Right atrium auricular region (tissue), 2 donors: Measurements from ENCODE around the gene PCDHB10. TPM values are rescaled to one million over a fixed set of nuclear protein-coding genes. Genes with fewer than 3 reads are reported as not detected.
"Not testable (repeated sequence)": the region's sequence is repeated elsewhere in the genome, so short reads cannot be mapped to it uniquely, and the experiment has no call there.

Source experiments
- DNase-seq: peaks from one replicate; pipeline ENCODE4 v3.0.0-alpha.2; 2019; ENCODE audit warnings: low spot score
- H3K27ac ChIP-seq, 2 donors: fragments of 200-600 bp; sonication (generic); 1 replicate in 1 of 2; 2 replicates in 1 of 2; pipeline ENCODE4 v1.5.1; 2016 to 2019
- H3K27me3 ChIP-seq, 2 donors: fragments of 200-600 bp; sonication (generic); one replicate each; pipeline versions ENCODE4 v1.5.1 to v1.6.0; 2017 to 2019
- H3K36me3 ChIP-seq: fragments of 200-600 bp; sonication (generic); one replicate; pipeline ENCODE4 v1.5.1; 2016
- H3K4me1 ChIP-seq, 2 donors: fragments of 200-600 bp; sonication (generic); one replicate each; pipeline versions ENCODE4 v1.5.1 to v1.6.0; 2017 to 2019
- H3K4me3 ChIP-seq, 2 donors: fragments of 200-600 bp; sonication (generic); 1 replicate in 1 of 2; 2 replicates in 1 of 2; pipeline ENCODE4 v1.5.1; 2017 to 2019; ENCODE audit warnings: mild to moderate bottlenecking in 1 of 2, moderate library complexity in 1 of 2
- H3K9me3 ChIP-seq, 2 donors: fragments of 200-600 bp; sonication (generic); one replicate each; pipeline ENCODE4 v1.5.1; 2019
- CTCF ChIP-seq, 2 donors: fragments of 200-600 bp; sonication (generic); IDR thresholded peaks; one replicate each; pipeline ENCODE4 v1.5.1; 2019; ENCODE audit warnings: antibody characterized with exemption in 2 of 2
- total RNA-seq, 2 donors: library from RNA; depleted of rRNA; stranded (reverse); fragments of >200 nt; gene quantifications; one replicate each; pipeline ENCODE4 v1.1.0, GENCODE V29; 2016

The PCDHB10 gene
- total RNA-seq, 2 donors from 2014 or later = 2.0 to 2.5 TPM

GRCh38 chr5:141196363-141196762 lies 4.2 kb downstream of the PCDHB10 start:
- no peak for DNase-seq
- TF ChIP-seq CTCF (IDR thresholded peaks at IDR 0.05) = no peak
- H3K36me3 ChIP-seq = no peaks in the 10 kb centered on the region
- no peaks in the 10 kb centered on the region for H3K27me3 ChIP-seq
- no peak overlapping the region for H3K27ac ChIP-seq
- H3K4me3 ChIP-seq = no peak overlapping the region
- H3K4me1 ChIP-seq = no peaks in the 10 kb centered on the region
- peaks cover 10 to 93% of the 10 kb centered on the region in 2 donors for H3K9me3 ChIP-seq

GRCh38 chr5:141199359-141200235 lies 7.4 kb downstream of the PCDHB10 start, which contains the start of gene PCDHB11:
PCDHB11 (plus strand) TSS chr5:141199627; CDS start chr5:141199775, 148 bp downstream.
- H3K27ac ChIP-seq = no peak within 1 kb of the TSS
- H3K36me3 ChIP-seq = no peaks in the 10 kb centered on the region
- H3K4me3 ChIP-seq = no peak within 1 kb of the TSS
- no peaks in the 10 kb centered on the region for H3K27me3 ChIP-seq
- no peaks in the 10 kb centered on the region for H3K4me1 ChIP-seq
- no peak for DNase-seq
- H3K9me3 ChIP-seq = peaks cover 10 to 95% of the 10 kb centered on the region in 2 donors
- no peak for TF ChIP-seq CTCF (IDR thresholded peaks at IDR 0.05)

- H3K36me3 ChIP-seq, H3K27me3 ChIP-seq, DNase-seq, H3K27ac ChIP-seq, H3K4me1 ChIP-seq, H3K4me3 ChIP-seq: not testable (repeated sequence)
- peaks cover 10 to 95% of the 10 kb centered on the region in 2 donors for H3K9me3 ChIP-seq
Observed at GRCh38 chr5:141201126-141201525, 9.0 kb downstream of the PCDHB10 start.

GRCh38 chr5:141201646-141202045 lies 9.5 kb downstream of the PCDHB10 start:
- H3K36me3 ChIP-seq, H3K4me3 ChIP-seq, DNase-seq, H3K27me3 ChIP-seq, H3K27ac ChIP-seq, H3K4me1 ChIP-seq: not testable (repeated sequence)
- H3K9me3 ChIP-seq = peaks cover 6 to 95% of the 10 kb centered on the region in 2 donors

- Histone ChIP-seq H3K36me3 (no peaks in the 10 kb centered on the region), H3K4me1 (no peaks in the 10 kb centered on the region), H3K27ac (no peak within 1 kb of the TSS), H3K9me3 (peaks cover 9 to 94% of the 10 kb centered on the region in 2 donors), H3K4me3 (peak within 1 kb of the TSS in 1 of 2 donors; percentile 17), H3K27me3 (no peaks in the 10 kb centered on the region)
- no peak for DNase-seq
- TF ChIP-seq CTCF (IDR thresholded peaks at IDR 0.05) = peak in 1 of 2 donors; percentile 29
Observed at GRCh38 chr5:141208478-141208877, 16.3 kb downstream of the PCDHB10 start, which contains the start of gene PCDHB12. PCDHB12 (plus strand) TSS chr5:141208719; CDS start chr5:141208908, 189 bp downstream.

- not testable (repeated sequence) for H3K4me3 ChIP-seq, DNase-seq, H3K36me3 ChIP-seq, H3K27ac ChIP-seq, H3K4me1 ChIP-seq, H3K27me3 ChIP-seq
- peaks cover 9 to 88% of the 10 kb centered on the region in 2 donors for H3K9me3 ChIP-seq
Observed at GRCh38 chr5:141210281-141210680, 18.1 kb downstream of the PCDHB10 start.

- H3K4me3 ChIP-seq, H3K4me1 ChIP-seq, DNase-seq, H3K36me3 ChIP-seq, H3K27ac ChIP-seq, H3K27me3 ChIP-seq: not testable (repeated sequence)
- H3K9me3 ChIP-seq = peaks cover 9 to 87% of the 10 kb centered on the region in 2 donors
Observed at GRCh38 chr5:141210849-141211248, 18.7 kb downstream of the PCDHB10 start.
